ENCODE results near the gene TBC1D22B.

The TBC1D22B gene

GRCh38 chr6:37381579-37381978, 124.0 kb downstream of the TBC1D22B start:
- DNase-seq (ENCODE audit: low read depth): peak; percentile 39
- peak; percentile 59 for TF ChIP-seq CTCF (conservative IDR thresholded peaks at IDR 0.05; ENCODE audit: low read depth, low read length)
- no peak overlapping the region for H3K4me3 ChIP-seq (ENCODE audit: low read length)

Measured in retinal pigment epithelial cell (primary cell).